GM18951 (cell line): ENCODE results near the gene RNF6.

ENCODE experiments used
- POLR2A ChIP-seq: IDR thresholded peaks from 4 replicates; pipeline ENCODE4 v1.6.1; 2011; ENCODE audit warnings: mild to moderate bottlenecking; ENCODE audit not compliant: insufficient read length, insufficient read depth; ENCODE audit errors: extremely low read depth
- in situ Hi-C: fragments of 300-500 bp; cut with MboI; formaldehyde crosslinking; loops from one replicate; pipeline ENCODE4 v1.12.0; 2022; ENCODE audit warnings: low sequenced_read_pairs, mixed read lengths, inconsistent platforms; ENCODE audit not compliant: unreplicated experiment

The RNF6 gene

DNA sequence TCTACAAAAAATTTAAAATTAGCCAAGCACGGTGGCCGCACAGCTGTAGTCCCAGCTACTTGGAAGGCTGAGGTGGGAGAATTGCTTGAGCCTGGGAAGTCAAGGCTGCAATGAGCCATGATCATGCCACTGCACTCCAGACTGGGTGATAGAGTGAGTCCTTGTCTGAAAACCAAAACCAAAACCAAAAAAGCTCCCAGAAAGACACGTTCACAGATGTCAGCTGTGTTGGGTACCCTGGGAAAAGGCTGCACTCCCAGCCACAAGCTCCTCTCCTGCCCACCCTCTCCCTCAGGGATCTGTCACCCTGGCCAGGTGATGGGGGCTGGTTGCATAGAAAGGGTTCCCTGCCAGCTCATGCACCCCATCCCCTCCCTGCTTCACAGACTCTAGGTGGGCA, 53.3 kb downstream of the RNF6 start:
- in situ Hi-C loops = no loop called here
- no peak for TF ChIP-seq POLR2A

DNA sequence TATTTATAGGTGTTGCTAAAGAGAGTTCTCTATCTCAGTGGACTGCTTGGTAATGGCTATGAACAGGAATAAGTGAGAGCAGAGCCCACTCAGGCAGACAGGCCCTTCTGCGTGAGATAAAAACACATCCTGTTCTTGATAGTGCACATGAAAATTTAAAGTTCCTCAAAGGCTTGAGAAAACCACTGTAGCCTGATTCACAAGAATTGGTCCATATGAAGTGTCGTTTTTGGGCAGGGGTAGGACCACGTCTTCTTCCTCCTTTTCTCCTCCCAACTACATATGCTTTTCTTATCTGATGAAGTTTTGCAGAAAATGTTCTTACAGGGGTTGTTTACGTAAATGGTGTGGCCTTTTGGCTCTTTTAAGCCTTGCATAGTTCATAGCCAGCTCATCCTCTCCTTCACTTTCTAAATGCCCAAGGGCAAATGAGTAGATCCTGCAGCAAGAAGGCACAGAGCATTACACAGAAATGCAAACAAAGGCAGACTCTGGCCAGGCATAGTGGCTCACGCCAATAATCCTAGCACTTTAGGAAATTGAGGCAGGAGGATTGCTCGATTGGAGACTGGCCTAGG, 53.8 kb downstream of the RNF6 start:
- in situ Hi-C loops = no loop called here
- no peak for TF ChIP-seq POLR2A

DNA sequence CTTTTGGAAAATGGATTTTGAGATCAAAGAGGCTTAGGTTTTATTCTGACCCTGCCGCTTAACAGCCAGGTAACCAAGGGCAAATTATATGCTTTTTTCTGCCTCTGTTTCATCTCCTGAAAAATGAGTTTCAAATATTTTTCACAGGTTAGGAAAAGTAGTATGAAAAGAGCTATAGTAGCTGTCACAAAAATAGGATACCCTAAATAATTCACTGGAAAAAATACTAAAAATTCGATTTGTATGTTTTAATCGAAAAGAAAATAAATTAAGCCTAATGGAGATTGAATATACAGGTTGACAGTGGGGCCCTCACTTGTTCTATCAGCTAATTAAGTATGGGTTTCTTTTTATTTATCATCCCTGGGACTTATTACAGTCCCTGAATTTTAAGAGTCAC, 58.3 kb downstream of the RNF6 start:
- TF ChIP-seq POLR2A = no peak
- in situ Hi-C loops = no loop called here
